ENCODE results near the gene FMO5. TPM values are rescaled to one million over a fixed set of nuclear protein-coding genes. Genes with fewer than 3 reads are reported as not detected.

The FMO5 gene
- polyA plus RNA-seq, 1 donor from 2014 or later = not detected

GRCh38 chr1:147210987-147211386 lies 14.2 kb downstream of the FMO5 start:
- TF ChIP-seq TAF1 (IDR thresholded peaks at IDR 0.05; ENCODE audit: low read depth) (no peak), SMC3 (conservative IDR thresholded peaks at IDR 0.05; ENCODE audit: poor library complexity) (no peak), RAD21 (conservative IDR thresholded peaks at IDR 0.05) (no peak), CTCF (IDR thresholded peaks at IDR 0.05; ENCODE audit: poor library complexity, severe bottlenecking) (no peak), MXI1 (conservative IDR thresholded peaks at IDR 0.05; ENCODE audit: poor library complexity, severe bottlenecking) (no peak), REST (IDR thresholded peaks at IDR 0.05; ENCODE audit: borderline replicate concordance) (no peak), POLR2AphosphoS5 (IDR thresholded peaks at IDR 0.05) (no peak)

GRCh38 chr1:147209825-147210821 lies 15.0 kb downstream of the FMO5 start:
- H3K9me2 ChIP-seq (ENCODE audit: insufficient read depth, low read length) = no peaks in the 10 kb centered on the region
- H3K9me3 ChIP-seq (ENCODE audit: low read length) = no peaks in the 10 kb centered on the region
- TF ChIP-seq REST (IDR thresholded peaks at IDR 0.05; ENCODE audit: borderline replicate concordance) (no peak), RAD21 (conservative IDR thresholded peaks at IDR 0.05) (no peak), POLR2AphosphoS5 (IDR thresholded peaks at IDR 0.05) (no peak), EP300 (conservative IDR thresholded peaks at IDR 0.05; ENCODE audit: poor library complexity, severe bottlenecking) (no peak), TAF1 (IDR thresholded peaks at IDR 0.05; ENCODE audit: low read depth) (no peak), MXI1 (conservative IDR thresholded peaks at IDR 0.05; ENCODE audit: poor library complexity, severe bottlenecking) (no peak), EZH2 (IDR thresholded peaks at IDR 0.05; ENCODE audit: borderline replicate concordance, insufficient read depth, low read length, poor library complexity, severe bottlenecking) (no peak), CTCF (IDR thresholded peaks at IDR 0.05; ENCODE audit: poor library complexity, severe bottlenecking) (no peak)
- H3K9ac ChIP-seq (ENCODE audit: low read length) = no peak overlapping the region
- no peaks in the 10 kb centered on the region for H3K79me2 ChIP-seq (replicated peaks; ENCODE audit: insufficient read depth, low read length)
- no peak overlapping the region for H3K4me2 ChIP-seq (ENCODE audit: low read length)
- H3K27me3 ChIP-seq (ENCODE audit: insufficient read depth, low read depth, low read length) = no peaks in the 10 kb centered on the region
- H3F3A ChIP-seq (ENCODE audit: insufficient read depth, low read length, poor library complexity, severe bottlenecking) = no peaks in the 10 kb centered on the region
- no peaks in the 10 kb centered on the region for H3K36me3 ChIP-seq (ENCODE audit: insufficient read depth, low read length)
- H2AFZ ChIP-seq (ENCODE audit: low read depth, low read length) = no peak overlapping the region
- no peak overlapping the region for H3K27ac ChIP-seq (ENCODE audit: low read length)
- H4K20me1 ChIP-seq (ENCODE audit: insufficient read depth) = no peaks in the 10 kb centered on the region
- H3K4me3 ChIP-seq (ENCODE audit: low read length) = no peak overlapping the region

More at GRCh38 chr1:147210987-147211386, 14.2 kb downstream of the FMO5 start:
- no peak overlapping the region for H3K27ac ChIP-seq (ENCODE audit: low read length)
- H3K9me3 ChIP-seq (ENCODE audit: low read length) = no peaks in the 10 kb centered on the region
- H2AFZ ChIP-seq (ENCODE audit: low read depth, low read length) = no peak overlapping the region
- no peaks in the 10 kb centered on the region for H3K9me2 ChIP-seq (ENCODE audit: insufficient read depth, low read length)
- no peak overlapping the region for H3K4me2 ChIP-seq (ENCODE audit: low read length)
- no peaks in the 10 kb centered on the region for H4K20me1 ChIP-seq (ENCODE audit: insufficient read depth)
- no peaks in the 10 kb centered on the region for H3K79me2 ChIP-seq (replicated peaks; ENCODE audit: insufficient read depth, low read length)
- H3K9ac ChIP-seq (ENCODE audit: low read length) = no peak overlapping the region
- no peaks in the 10 kb centered on the region for H3K36me3 ChIP-seq (ENCODE audit: insufficient read depth, low read length)
- H3K27me3 ChIP-seq (ENCODE audit: insufficient read depth, low read depth, low read length) = no peaks in the 10 kb centered on the region
- no peak overlapping the region for H3K4me3 ChIP-seq (ENCODE audit: low read length)
- no peaks in the 10 kb centered on the region for H3F3A ChIP-seq (ENCODE audit: insufficient read depth, low read length, poor library complexity, severe bottlenecking)
